Measurements from ENCODE around the gene ATP8B1.

DNA sequence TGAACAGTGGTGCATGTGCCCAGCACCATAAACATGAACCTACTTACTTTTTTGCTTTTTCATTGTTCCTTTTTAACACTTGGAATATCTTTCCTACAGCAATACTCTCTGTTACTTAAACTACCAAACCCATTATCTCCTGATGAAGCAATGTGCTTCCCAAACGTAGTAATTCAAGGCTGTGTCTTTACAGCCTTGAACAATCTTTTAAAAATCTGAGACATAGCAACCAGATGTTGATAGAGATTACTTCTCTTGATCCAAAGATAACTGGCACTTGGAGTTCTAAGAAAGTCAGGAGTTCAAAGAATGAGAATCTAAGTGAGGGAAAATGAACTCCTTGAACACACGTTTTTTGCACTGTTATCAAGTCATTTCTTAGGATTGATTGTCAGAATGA is 40.4 kb downstream of the ATP8B1 start:
- no peak for TF ChIP-seq CTCF (IDR thresholded peaks at IDR 0.05)
- TF ChIP-seq POLR2A (IDR thresholded peaks at IDR 0.05) = no peak
